Testis (tissue), 2 donors: ENCODE results near the gene NDOR1.

Experiments used
- POLR2A ChIP-seq: fragments of 450-650 bp; IDR thresholded peaks from one replicate; pipeline ENCODE4 v1.6.1; 2017; ENCODE audit warnings: antibody characterized with exemption, mild to moderate bottlenecking, moderate library complexity
- TF ChIP-seq, protein P1 (sequence below), 3 experiments: fragments of 450-650 bp in 2 of 3; fragments of 200-600 bp in 1 of 3; sonication (generic) in 1 of 3; IDR thresholded peaks; one replicate each; pipeline ENCODE4 v1.5.1; 2016 to 2019; ENCODE audit warnings: antibody characterized with exemption in 3 of 3, mild to moderate bottlenecking in 2 of 3, moderate library complexity in 1 of 3

DNA sequence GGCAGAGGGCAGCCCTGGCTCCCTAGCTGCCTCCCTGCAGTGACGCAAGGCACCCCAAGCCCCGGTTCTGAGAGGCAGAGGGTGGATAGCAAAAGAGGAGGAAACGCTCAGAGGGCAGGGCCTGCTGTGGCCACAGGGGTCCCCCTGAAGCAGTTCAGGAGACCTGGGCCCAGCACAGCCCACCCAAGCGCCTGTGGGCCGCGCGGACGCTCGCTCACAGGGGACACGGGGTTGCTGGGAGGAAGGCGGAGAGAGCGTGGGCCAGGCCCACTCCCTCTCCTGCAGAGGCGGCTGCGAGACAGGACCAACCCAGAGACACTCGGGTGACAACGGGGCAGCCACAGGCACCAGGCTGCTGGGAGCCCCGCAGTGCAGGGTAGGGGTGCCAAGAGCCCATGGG, 25.7 kb upstream of the NDOR1 start:
- TF ChIP-seq, protein P1, sequence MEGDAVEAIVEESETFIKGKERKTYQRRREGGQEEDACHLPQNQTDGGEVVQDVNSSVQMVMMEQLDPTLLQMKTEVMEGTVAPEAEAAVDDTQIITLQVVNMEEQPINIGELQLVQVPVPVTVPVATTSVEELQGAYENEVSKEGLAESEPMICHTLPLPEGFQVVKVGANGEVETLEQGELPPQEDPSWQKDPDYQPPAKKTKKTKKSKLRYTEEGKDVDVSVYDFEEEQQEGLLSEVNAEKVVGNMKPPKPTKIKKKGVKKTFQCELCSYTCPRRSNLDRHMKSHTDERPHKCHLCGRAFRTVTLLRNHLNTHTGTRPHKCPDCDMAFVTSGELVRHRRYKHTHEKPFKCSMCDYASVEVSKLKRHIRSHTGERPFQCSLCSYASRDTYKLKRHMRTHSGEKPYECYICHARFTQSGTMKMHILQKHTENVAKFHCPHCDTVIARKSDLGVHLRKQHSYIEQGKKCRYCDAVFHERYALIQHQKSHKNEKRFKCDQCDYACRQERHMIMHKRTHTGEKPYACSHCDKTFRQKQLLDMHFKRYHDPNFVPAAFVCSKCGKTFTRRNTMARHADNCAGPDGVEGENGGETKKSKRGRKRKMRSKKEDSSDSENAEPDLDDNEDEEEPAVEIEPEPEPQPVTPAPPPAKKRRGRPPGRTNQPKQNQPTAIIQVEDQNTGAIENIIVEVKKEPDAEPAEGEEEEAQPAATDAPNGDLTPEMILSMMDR (IDR thresholded peaks at IDR 0.05) = no peak
- no peak for TF ChIP-seq POLR2A
